ENCODE data around the gene CPNE4. TPM values are rescaled to one million over a fixed set of nuclear protein-coding genes. Genes with fewer than 3 reads are reported as not detected.

CPNE4 gene
- total RNA-seq, 1 donor from 2014 or later = not detected

DNA sequence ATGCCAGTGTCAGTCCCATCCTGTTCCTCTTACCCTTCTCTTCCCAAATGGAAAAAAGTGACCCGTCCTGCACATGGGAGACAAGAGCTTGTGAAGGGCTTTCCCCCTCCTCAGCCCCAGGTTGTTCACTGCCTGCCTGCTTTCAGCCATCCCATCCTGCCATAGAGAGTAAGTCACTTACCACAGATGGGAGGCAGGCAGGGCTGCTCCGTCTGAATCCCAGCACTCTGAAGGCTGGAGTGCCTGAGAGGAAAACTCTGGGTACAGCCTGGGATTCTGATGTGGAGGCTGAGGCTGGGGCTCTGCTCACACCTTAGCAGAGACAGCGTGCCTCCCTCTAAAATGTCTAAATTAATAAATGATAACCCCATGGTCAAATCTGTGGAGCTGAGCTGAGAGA is 14.8 kb downstream of the CPNE4 start:
- H3K9ac ChIP-seq (ENCODE audit: low read depth in 1 of 3, low read length in 3 of 3) = no peak overlapping the region
- H3K4me3 ChIP-seq (ENCODE audit: low read length in 3 of 3) = no peak overlapping the region
- H3K9me3 ChIP-seq (ENCODE audit: control insufficient read depth in 3 of 3, low read length in 3 of 3) = no peaks in the 10 kb centered on the region
- H3K27me3 ChIP-seq (ENCODE audit: control insufficient read depth in 3 of 3, insufficient read depth in 3 of 3, low read length in 3 of 3) = peaks cover 0 to 12% (median 2%) of the 10 kb centered on the region in 3 donors
- H3K4me1 ChIP-seq (ENCODE audit: control insufficient read depth in 3 of 3, insufficient read depth in 3 of 3, low read length in 3 of 3) = no peaks in the 10 kb centered on the region
- H3K27ac ChIP-seq (ENCODE audit: low read depth, low read length) = no peak overlapping the region
- no peaks in the 10 kb centered on the region for H3K36me3 ChIP-seq (ENCODE audit: control insufficient read depth in 3 of 3, insufficient read depth in 3 of 3, low read length in 3 of 3)

- Histone ChIP-seq H3K9me3 (ENCODE audit: control insufficient read depth in 3 of 3, low read length in 3 of 3) (no peaks in the 10 kb centered on the region), H3K4me3 (ENCODE audit: low read length in 3 of 3) (no peak overlapping the region), H3K9ac (ENCODE audit: low read depth in 1 of 3, low read length in 3 of 3) (no peak overlapping the region), H3K27me3 (ENCODE audit: control insufficient read depth in 3 of 3, insufficient read depth in 3 of 3, low read length in 3 of 3) (peaks cover 2 to 13% (median 4%) of the 10 kb centered on the region in 3 donors), H3K36me3 (ENCODE audit: control insufficient read depth in 3 of 3, insufficient read depth in 3 of 3, low read length in 3 of 3) (no peaks in the 10 kb centered on the region), H3K4me1 (ENCODE audit: control insufficient read depth in 3 of 3, insufficient read depth in 3 of 3, low read length in 3 of 3) (no peaks in the 10 kb centered on the region), H3K27ac (ENCODE audit: low read depth, low read length) (no peak overlapping the region)
Observed at GRCh38 chr3:132017137-132017536, 17.7 kb downstream of the CPNE4 start.

GRCh38 chr3:132016061-132017041 is 18.5 kb downstream of the CPNE4 start:
- Histone ChIP-seq H3K9me3 (ENCODE audit: control insufficient read depth in 3 of 3, low read length in 3 of 3) (no peaks in the 10 kb centered on the region), H3K27ac (ENCODE audit: low read depth, low read length) (no peak overlapping the region), H3K27me3 (ENCODE audit: control insufficient read depth in 3 of 3, insufficient read depth in 3 of 3, low read length in 3 of 3) (peaks cover 2 to 13% (median 4%) of the 10 kb centered on the region in 3 donors)

GRCh38 chr3:132014105-132014504 is 20.7 kb downstream of the CPNE4 start:
- Histone ChIP-seq H3K4me1 (ENCODE audit: control insufficient read depth in 3 of 3, insufficient read depth in 3 of 3, low read length in 3 of 3) (no peaks in the 10 kb centered on the region), H3K27me3 (ENCODE audit: control insufficient read depth in 3 of 3, insufficient read depth in 3 of 3, low read length in 3 of 3) (peaks cover 2 to 8% (median 4%) of the 10 kb centered on the region in 3 donors), H3K9ac (ENCODE audit: low read depth in 1 of 3, low read length in 3 of 3) (no peak overlapping the region), H3K36me3 (ENCODE audit: control insufficient read depth in 3 of 3, insufficient read depth in 3 of 3, low read length in 3 of 3) (no peaks in the 10 kb centered on the region), H3K9me3 (ENCODE audit: control insufficient read depth in 3 of 3, low read length in 3 of 3) (no peaks in the 10 kb centered on the region), H3K4me3 (ENCODE audit: low read length in 3 of 3) (no peak overlapping the region), H3K27ac (ENCODE audit: low read depth, low read length) (no peak overlapping the region)

More at GRCh38 chr3:132016061-132017041, 18.5 kb downstream of the CPNE4 start:
- Histone ChIP-seq H3K36me3 (ENCODE audit: control insufficient read depth in 3 of 3, insufficient read depth in 3 of 3, low read length in 3 of 3) (no peaks in the 10 kb centered on the region), H3K9ac (ENCODE audit: low read depth in 1 of 3, low read length in 3 of 3) (no peak overlapping the region), H3K4me3 (ENCODE audit: low read length in 3 of 3) (no peak overlapping the region), H3K4me1 (ENCODE audit: control insufficient read depth in 3 of 3, insufficient read depth in 3 of 3, low read length in 3 of 3) (no peaks in the 10 kb centered on the region)

- Histone ChIP-seq H3K36me3 (ENCODE audit: control insufficient read depth in 3 of 3, insufficient read depth in 3 of 3, low read length in 3 of 3) (no peaks in the 10 kb centered on the region), H3K9me3 (ENCODE audit: control insufficient read depth in 3 of 3, low read length in 3 of 3) (no peaks in the 10 kb centered on the region), H3K9ac (ENCODE audit: low read depth in 1 of 3, low read length in 3 of 3) (no peak overlapping the region), H3K4me3 (ENCODE audit: low read length in 3 of 3) (no peak overlapping the region), H3K4me1 (ENCODE audit: control insufficient read depth in 3 of 3, insufficient read depth in 3 of 3, low read length in 3 of 3) (no peaks in the 10 kb centered on the region), H3K27ac (ENCODE audit: low read depth, low read length) (no peak overlapping the region), H3K27me3 (ENCODE audit: control insufficient read depth in 3 of 3, insufficient read depth in 3 of 3, low read length in 3 of 3) (peaks cover 0 to 4% (median 3%) of the 10 kb centered on the region in 3 donors)
Observed at GRCh38 chr3:132009241-132009640, 25.6 kb downstream of the CPNE4 start.

DNA sequence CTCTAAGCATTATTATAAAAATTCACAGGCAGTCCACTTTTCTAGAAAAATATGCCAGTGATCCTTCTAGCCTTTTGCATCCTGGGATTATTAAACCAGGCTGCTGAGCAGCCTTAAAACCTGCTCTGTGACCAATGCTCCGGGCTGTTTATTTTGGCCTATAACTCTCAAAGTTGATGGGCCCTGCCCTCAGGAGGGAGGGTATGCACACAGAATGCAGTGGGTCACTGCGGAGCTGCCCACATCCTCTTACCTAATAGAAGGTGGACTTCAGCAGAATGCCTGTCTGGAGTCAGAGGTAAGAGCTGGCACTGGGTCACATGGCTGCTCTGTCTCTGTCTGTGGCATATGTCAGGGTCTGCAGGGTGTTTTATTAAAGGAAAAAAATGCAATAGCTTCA is 26.0 kb downstream of the CPNE4 start:
- Histone ChIP-seq H3K36me3 (ENCODE audit: control insufficient read depth in 3 of 3, insufficient read depth in 3 of 3, low read length in 3 of 3) (no peaks in the 10 kb centered on the region), H3K9me3 (ENCODE audit: control insufficient read depth in 3 of 3, low read length in 3 of 3) (no peaks in the 10 kb centered on the region), H3K9ac (ENCODE audit: low read depth in 1 of 3, low read length in 3 of 3) (no peak overlapping the region), H3K27ac (ENCODE audit: low read depth, low read length) (no peak overlapping the region), H3K4me3 (ENCODE audit: low read length in 3 of 3) (no peak overlapping the region), H3K27me3 (ENCODE audit: control insufficient read depth in 3 of 3, insufficient read depth in 3 of 3, low read length in 3 of 3) (peaks cover 0 to under 1% (median 0%) of the 10 kb centered on the region in 3 donors), H3K4me1 (ENCODE audit: control insufficient read depth in 3 of 3, insufficient read depth in 3 of 3, low read length in 3 of 3) (no peaks in the 10 kb centered on the region)

DNA sequence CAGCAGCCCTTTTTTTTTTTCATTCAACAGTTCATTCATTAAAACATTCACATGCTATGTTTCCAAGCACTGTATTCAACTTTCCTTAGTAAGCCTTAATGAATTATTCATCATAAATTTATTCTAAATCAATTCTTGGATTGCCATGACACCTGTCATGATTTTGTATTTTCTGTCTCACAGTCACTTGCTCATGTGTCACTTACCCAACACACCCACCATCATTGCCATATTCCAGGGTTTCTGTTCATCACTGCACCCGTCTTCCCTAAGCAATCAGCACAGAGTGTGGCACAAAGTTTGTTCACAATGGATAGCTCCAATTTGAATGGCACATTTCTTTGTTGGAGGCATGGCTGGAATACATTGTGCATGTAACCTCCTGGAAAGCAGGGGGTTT is 27.2 kb downstream of the CPNE4 start:
- Histone ChIP-seq H3K27me3 (ENCODE audit: control insufficient read depth in 3 of 3, insufficient read depth in 3 of 3, low read length in 3 of 3) (no peaks in the 10 kb centered on the region), H3K27ac (ENCODE audit: low read depth, low read length) (no peak overlapping the region), H3K9ac (ENCODE audit: low read depth in 1 of 3, low read length in 3 of 3) (no peak overlapping the region), H3K36me3 (ENCODE audit: control insufficient read depth in 3 of 3, insufficient read depth in 3 of 3, low read length in 3 of 3) (no peaks in the 10 kb centered on the region), H3K9me3 (ENCODE audit: control insufficient read depth in 3 of 3, low read length in 3 of 3) (no peaks in the 10 kb centered on the region), H3K4me1 (ENCODE audit: control insufficient read depth in 3 of 3, insufficient read depth in 3 of 3, low read length in 3 of 3) (no peaks in the 10 kb centered on the region), H3K4me3 (ENCODE audit: low read length in 3 of 3) (no peak overlapping the region)

DNA sequence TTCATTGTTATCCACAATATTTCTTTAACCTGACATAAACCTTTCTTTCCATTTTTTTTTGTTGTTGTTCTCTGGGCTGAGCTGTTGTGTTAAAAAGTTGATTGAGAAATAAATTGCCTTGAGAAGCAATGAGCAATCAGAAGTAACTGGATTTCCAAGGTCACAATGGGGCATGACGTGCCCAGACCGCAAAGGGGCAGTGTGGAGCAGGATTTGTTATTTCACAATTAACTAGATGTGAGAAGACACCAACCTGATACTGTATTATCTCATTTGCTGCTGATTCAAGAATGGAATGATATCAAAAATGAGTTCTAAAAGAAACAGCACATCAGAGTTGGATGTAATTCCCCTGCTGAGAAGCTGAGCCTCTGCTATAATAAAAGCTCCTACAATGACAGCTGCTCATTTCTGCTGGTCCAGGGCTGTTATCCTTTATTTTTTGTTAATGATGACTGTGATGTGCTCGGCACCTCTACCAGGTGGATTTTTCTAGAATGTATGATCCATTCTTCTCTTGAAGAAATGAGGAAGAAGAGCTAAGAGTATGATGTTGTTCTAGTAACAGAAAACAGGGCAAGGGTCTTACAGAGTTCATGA is 28.1 kb downstream of the CPNE4 start:
- H3K9ac ChIP-seq (ENCODE audit: low read depth in 1 of 3, low read length in 3 of 3) = no peak overlapping the region

GRCh38 chr3:132004571-132004970 is 30.2 kb downstream of the CPNE4 start:
- no peak overlapping the region for H3K27ac ChIP-seq (ENCODE audit: low read depth, low read length)
- no peaks in the 10 kb centered on the region for H3K4me1 ChIP-seq (ENCODE audit: control insufficient read depth in 3 of 3, insufficient read depth in 3 of 3, low read length in 3 of 3)
- no peaks in the 10 kb centered on the region for H3K9me3 ChIP-seq (ENCODE audit: control insufficient read depth in 3 of 3, low read length in 3 of 3)
- H3K9ac ChIP-seq (ENCODE audit: low read depth in 1 of 3, low read length in 3 of 3) = no peak overlapping the region
- H3K27me3 ChIP-seq (ENCODE audit: control insufficient read depth in 3 of 3, insufficient read depth in 3 of 3, low read length in 3 of 3) = no peaks in the 10 kb centered on the region
- no peaks in the 10 kb centered on the region for H3K36me3 ChIP-seq (ENCODE audit: control insufficient read depth in 3 of 3, insufficient read depth in 3 of 3, low read length in 3 of 3)
- H3K4me3 ChIP-seq (ENCODE audit: low read length in 3 of 3) = no peak overlapping the region

More for the DNA sequence above, 28.1 kb downstream of the CPNE4 start:
- Histone ChIP-seq H3K27ac (ENCODE audit: low read depth, low read length) (no peak overlapping the region), H3K4me3 (ENCODE audit: low read length in 3 of 3) (no peak overlapping the region), H3K9me3 (ENCODE audit: control insufficient read depth in 3 of 3, low read length in 3 of 3) (no peaks in the 10 kb centered on the region), H3K36me3 (ENCODE audit: control insufficient read depth in 3 of 3, insufficient read depth in 3 of 3, low read length in 3 of 3) (no peaks in the 10 kb centered on the region), H3K4me1 (ENCODE audit: control insufficient read depth in 3 of 3, insufficient read depth in 3 of 3, low read length in 3 of 3) (no peaks in the 10 kb centered on the region), H3K27me3 (ENCODE audit: control insufficient read depth in 3 of 3, insufficient read depth in 3 of 3, low read length in 3 of 3) (no peaks in the 10 kb centered on the region)

GRCh38 chr3:132003685-132004084 is 31.1 kb downstream of the CPNE4 start:
- H3K27ac ChIP-seq (ENCODE audit: low read depth, low read length) = no peak overlapping the region
- no peaks in the 10 kb centered on the region for H3K4me1 ChIP-seq (ENCODE audit: control insufficient read depth in 3 of 3, insufficient read depth in 3 of 3, low read length in 3 of 3)
- no peaks in the 10 kb centered on the region for H3K9me3 ChIP-seq (ENCODE audit: control insufficient read depth in 3 of 3, low read length in 3 of 3)
- peaks cover 0 to 2% (median 0%) of the 10 kb centered on the region in 3 donors for H3K27me3 ChIP-seq (ENCODE audit: control insufficient read depth in 3 of 3, insufficient read depth in 3 of 3, low read length in 3 of 3)
- no peak overlapping the region for H3K9ac ChIP-seq (ENCODE audit: low read depth in 1 of 3, low read length in 3 of 3)
- no peaks in the 10 kb centered on the region for H3K36me3 ChIP-seq (ENCODE audit: control insufficient read depth in 3 of 3, insufficient read depth in 3 of 3, low read length in 3 of 3)
- no peak overlapping the region for H3K4me3 ChIP-seq (ENCODE audit: low read length in 3 of 3)

All from skeletal muscle tissue (tissue), 4 donors.